ENCODE measurements around the gene SLC49A3.

GRCh38 chr4:654503-654845, 34.5 kb downstream of the SLC49A3 start:
- TF ChIP-seq MAX (IDR thresholded peaks at IDR 0.05) (no peak), TAF15 (IDR thresholded peaks at IDR 0.05; ENCODE audit: low read depth, low read length, poor library complexity, severe bottlenecking) (no peak), AFF4 (CRISPR knock-in tag; IDR thresholded peaks at IDR 0.05) (no peak), ATF2 (CRISPR knock-in tag; IDR thresholded peaks at IDR 0.05) (no peak), CTCF (CRISPR knock-in tag; IDR thresholded peaks at IDR 0.05) (no peak), NR2C2 (CRISPR knock-in tag; IDR thresholded peaks at IDR 0.05; ENCODE audit: borderline replicate concordance) (no peak), JUND (CRISPR knock-in tag; IDR thresholded peaks at IDR 0.05) (no peak), ZFP1 (CRISPR knock-in tag; IDR thresholded peaks at IDR 0.05) (no peak), CBX2 (IDR thresholded peaks at IDR 0.05; ENCODE audit: low read depth, low read length) (no peak), CBX2 (CRISPR knock-in tag; IDR thresholded peaks at IDR 0.05; ENCODE audit: low read depth) (no peak), CHD2 (IDR thresholded peaks at IDR 0.05; ENCODE audit: low read depth, low read length) (no peak), SATB2 (CRISPR knock-in tag; IDR thresholded peaks at IDR 0.05) (no peak)
